ENCODE results near the gene PAPPA. TPM values are rescaled to one million over a fixed set of nuclear protein-coding genes. Genes with fewer than 3 reads are reported as not detected.

Gene PAPPA
- total RNA-seq, 1 experiment from 2014 or later, result 0.05 TPM

GRCh38 chr9:116362493-116362892 lies 208.9 kb downstream of the PAPPA start:
- Histone ChIP-seq H3K27me3 (ENCODE audit: insufficient read depth, low read length) (peaks cover 9% of the 10 kb centered on the region; the same call in 1 of the 2 replicates), H3K4me1 (ENCODE audit: control insufficient read depth in 1 of 2, insufficient read depth in 2 of 2, low read length in 2 of 2) (peaks cover 0 to 5% of the 10 kb centered on the region in 2 experiments; a peak in 1 of 4 replicates), H3K9me2 (ENCODE audit: insufficient read depth) (no peaks in the 10 kb centered on the region), H3K4me2 (ENCODE audit: low read length) (no peak overlapping the region), H3K27ac (ENCODE audit: low read depth, low read length) (no peak overlapping the region), H3K36me3 (ENCODE audit: control insufficient read depth in 1 of 2, insufficient read depth in 2 of 2, low read length in 2 of 2) (no peaks in the 10 kb centered on the region), H3K9me3 (ENCODE audit: control insufficient read depth in 1 of 2, insufficient read depth in 1 of 2, low read depth in 1 of 2, low read length in 2 of 2) (no peaks in the 10 kb centered on the region), H2AFZ (ENCODE audit: low read depth, low read length, poor library complexity, severe bottlenecking) (no peak overlapping the region), H3K4me3 (replicated peaks in 1 of 2; ENCODE audit: low read depth in 1 of 2, low read length in 2 of 2) (no peak overlapping the region), H4K20me1 (ENCODE audit: insufficient read depth) (no peaks in the 10 kb centered on the region), H3K79me2 (ENCODE audit: insufficient read depth, low read length) (no peaks in the 10 kb centered on the region), H3K9ac (ENCODE audit: low read length) (no peak overlapping the region)
- ChIA-PET CTCF (no interaction called here), POLR2A (no interaction called here), RAD21 (ENCODE audit: low non-redundant PET in 1 of 2, low total read pairs in 2 of 2, uncharacterized antibody in 2 of 2, unreplicated experiment in 2 of 2) (no interaction called here)
- DNase-seq (ENCODE audit: low read depth, low spot score), result no peak
- no TSS peak for BruUV-seq (replicated peaks)
- TF ChIP-seq MAX (IDR thresholded peaks at IDR 0.05) (no peak), SRF (IDR thresholded peaks at IDR 0.05; ENCODE audit: low read depth) (no peak), SIN3A (IDR thresholded peaks at IDR 0.05; ENCODE audit: low read depth) (no peak), SP1 (IDR thresholded peaks at IDR 0.05; ENCODE audit: low read depth) (no peak), CBX3 (IDR thresholded peaks at IDR 0.05; ENCODE audit: low read depth) (no peak), EZH2 (IDR thresholded peaks at IDR 0.05) (no peak)
- intact Hi-C loops (cut with micrococcal nuclease), result no loop called here
- ATAC-seq, result no peak

DNA sequence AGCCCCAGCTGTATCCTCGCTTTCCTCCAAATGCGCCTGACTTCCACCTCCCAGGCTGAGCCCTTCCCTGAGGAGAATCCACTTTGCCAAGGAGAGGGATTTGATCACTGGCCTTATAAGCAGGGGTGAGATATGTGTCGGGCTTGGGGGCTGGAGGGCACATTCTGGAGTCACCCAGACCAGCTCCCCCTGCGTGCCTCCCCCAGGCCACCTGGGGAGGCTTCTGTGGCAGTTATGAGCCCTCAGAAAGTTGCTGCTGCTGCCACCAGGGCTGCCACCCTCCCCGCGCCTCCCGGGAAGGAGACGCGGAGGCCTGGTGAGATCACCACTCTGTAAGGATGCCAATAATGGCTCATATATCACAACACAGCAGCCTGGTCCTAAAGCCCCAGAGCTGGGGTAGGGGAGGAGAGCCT lies 211.5 kb downstream of the PAPPA start:
- no peaks in the 10 kb centered on the region for H3K9me2 ChIP-seq (ENCODE audit: insufficient read depth)
- H2AFZ ChIP-seq (ENCODE audit: low read depth, low read length, poor library complexity, severe bottlenecking), result no peak overlapping the region
- TF ChIP-seq CEBPB (IDR thresholded peaks at IDR 0.05; ENCODE audit: low read depth), result no peak
- TF ChIP-seq SRF (IDR thresholded peaks at IDR 0.05; ENCODE audit: low read depth), result no peak
- no peak for TF ChIP-seq ELF1 (IDR thresholded peaks at IDR 0.05; ENCODE audit: borderline replicate concordance, low read depth)
- no peak for TF ChIP-seq RAD21 (IDR thresholded peaks at IDR 0.05; ENCODE audit: low read depth)
- no peak for TF ChIP-seq MAX (IDR thresholded peaks at IDR 0.05)
- TF ChIP-seq ATF3 (IDR thresholded peaks at IDR 0.05), result no peak
- TF ChIP-seq, protein P1, sequence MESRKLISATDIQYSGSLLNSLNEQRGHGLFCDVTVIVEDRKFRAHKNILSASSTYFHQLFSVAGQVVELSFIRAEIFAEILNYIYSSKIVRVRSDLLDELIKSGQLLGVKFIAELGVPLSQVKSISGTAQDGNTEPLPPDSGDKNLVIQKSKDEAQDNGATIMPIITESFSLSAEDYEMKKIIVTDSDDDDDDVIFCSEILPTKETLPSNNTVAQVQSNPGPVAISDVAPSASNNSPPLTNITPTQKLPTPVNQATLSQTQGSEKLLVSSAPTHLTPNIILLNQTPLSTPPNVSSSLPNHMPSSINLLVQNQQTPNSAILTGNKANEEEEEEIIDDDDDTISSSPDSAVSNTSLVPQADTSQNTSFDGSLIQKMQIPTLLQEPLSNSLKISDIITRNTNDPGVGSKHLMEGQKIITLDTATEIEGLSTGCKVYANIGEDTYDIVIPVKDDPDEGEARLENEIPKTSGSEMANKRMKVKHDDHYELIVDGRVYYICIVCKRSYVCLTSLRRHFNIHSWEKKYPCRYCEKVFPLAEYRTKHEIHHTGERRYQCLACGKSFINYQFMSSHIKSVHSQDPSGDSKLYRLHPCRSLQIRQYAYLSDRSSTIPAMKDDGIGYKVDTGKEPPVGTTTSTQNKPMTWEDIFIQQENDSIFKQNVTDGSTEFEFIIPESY (IDR thresholded peaks at IDR 0.05; ENCODE audit: extremely low read depth, insufficient replicate concordance, low read length), result no peak
- no peak for TF ChIP-seq TCF7L2 (IDR thresholded peaks at IDR 0.05; ENCODE audit: borderline replicate concordance, extremely low read depth, insufficient read depth, insufficient read length)
- no peak for TF ChIP-seq POLR2AphosphoS5 (IDR thresholded peaks at IDR 0.05; ENCODE audit: low read depth, low read length)
- TF ChIP-seq ZFX (IDR thresholded peaks at IDR 0.05), result no peak
- TF ChIP-seq, protein P2, sequence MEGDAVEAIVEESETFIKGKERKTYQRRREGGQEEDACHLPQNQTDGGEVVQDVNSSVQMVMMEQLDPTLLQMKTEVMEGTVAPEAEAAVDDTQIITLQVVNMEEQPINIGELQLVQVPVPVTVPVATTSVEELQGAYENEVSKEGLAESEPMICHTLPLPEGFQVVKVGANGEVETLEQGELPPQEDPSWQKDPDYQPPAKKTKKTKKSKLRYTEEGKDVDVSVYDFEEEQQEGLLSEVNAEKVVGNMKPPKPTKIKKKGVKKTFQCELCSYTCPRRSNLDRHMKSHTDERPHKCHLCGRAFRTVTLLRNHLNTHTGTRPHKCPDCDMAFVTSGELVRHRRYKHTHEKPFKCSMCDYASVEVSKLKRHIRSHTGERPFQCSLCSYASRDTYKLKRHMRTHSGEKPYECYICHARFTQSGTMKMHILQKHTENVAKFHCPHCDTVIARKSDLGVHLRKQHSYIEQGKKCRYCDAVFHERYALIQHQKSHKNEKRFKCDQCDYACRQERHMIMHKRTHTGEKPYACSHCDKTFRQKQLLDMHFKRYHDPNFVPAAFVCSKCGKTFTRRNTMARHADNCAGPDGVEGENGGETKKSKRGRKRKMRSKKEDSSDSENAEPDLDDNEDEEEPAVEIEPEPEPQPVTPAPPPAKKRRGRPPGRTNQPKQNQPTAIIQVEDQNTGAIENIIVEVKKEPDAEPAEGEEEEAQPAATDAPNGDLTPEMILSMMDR (IDR thresholded peaks at IDR 0.05 in 2 of 3, conservative IDR thresholded peaks at IDR 0.05 in 1 of 3; ENCODE audit: borderline replicate concordance in 1 of 3, insufficient read depth in 1 of 3, low read depth in 2 of 3, low read length in 2 of 3), result no peak
- no peak for TF ChIP-seq JUND (IDR thresholded peaks at IDR 0.05)
- TF ChIP-seq SP1 (IDR thresholded peaks at IDR 0.05; ENCODE audit: low read depth), result no peak
- TF ChIP-seq CBX3 (IDR thresholded peaks at IDR 0.05; ENCODE audit: low read depth), result no peak
- no peak for TF ChIP-seq EGR1 (IDR thresholded peaks at IDR 0.05; ENCODE audit: low read depth)
- TF ChIP-seq EZH2 (IDR thresholded peaks at IDR 0.05), result no peak
- peaks cover 5% of the 10 kb centered on the region; the same call in 1 of the 2 replicates for H3K27me3 ChIP-seq (ENCODE audit: insufficient read depth, low read length)
- H3K36me3 ChIP-seq (ENCODE audit: control insufficient read depth in 1 of 2, insufficient read depth in 2 of 2, low read length in 2 of 2), result no peaks in the 10 kb centered on the region
- no peak overlapping the region for H3K27ac ChIP-seq (ENCODE audit: low read depth, low read length)
- peaks cover 0 to 5% of the 10 kb centered on the region in 2 experiments; a peak in 1 of 4 replicates for H3K4me1 ChIP-seq (ENCODE audit: control insufficient read depth in 1 of 2, insufficient read depth in 2 of 2, low read length in 2 of 2)
- no TSS peak for BruUV-seq (replicated peaks)
- H3K9ac ChIP-seq (ENCODE audit: low read length), result no peak overlapping the region
- H3K79me2 ChIP-seq (ENCODE audit: insufficient read depth, low read length), result no peaks in the 10 kb centered on the region
- no peak overlapping the region for H3K4me3 ChIP-seq (replicated peaks in 1 of 2; ENCODE audit: low read depth in 1 of 2, low read length in 2 of 2)
- intact Hi-C loops (cut with micrococcal nuclease), result no loop called here
- no peak for DNase-seq (ENCODE audit: low read depth, low spot score)
- ATAC-seq, result peak; percentile 38
- H4K20me1 ChIP-seq (ENCODE audit: insufficient read depth), result no peaks in the 10 kb centered on the region
- no peaks in the 10 kb centered on the region for H3K9me3 ChIP-seq (ENCODE audit: control insufficient read depth in 1 of 2, insufficient read depth in 1 of 2, low read depth in 1 of 2, low read length in 2 of 2)
- ChIA-PET RAD21 (ENCODE audit: low non-redundant PET in 1 of 2, low total read pairs in 2 of 2, uncharacterized antibody in 2 of 2, unreplicated experiment in 2 of 2) (no interaction called here), POLR2A (no interaction called here), CTCF (no interaction called here)
- no peak overlapping the region for H3K4me2 ChIP-seq (ENCODE audit: low read length)
